NK-92 (cell line): ENCODE data around the gene ZNF519.
"Not testable (repeated sequence)": the region's sequence is repeated elsewhere in the genome, so short reads cannot be mapped to it uniquely, and the experiment has no call there.

Experiments used
- DNase-seq: peaks from one replicate; lab custom pipeline; 2025; ENCODE audit not compliant: unreplicated experiment; lab: John Stamatoyannopoulos, UW

The ZNF519 gene

GRCh38 chr18:14147935-14148865, 16.0 kb upstream of the ZNF519 start:
- not testable (repeated sequence) for DNase-seq

GRCh38 chr18:14146771-14147170, 14.5 kb upstream of the ZNF519 start:
- DNase-seq, result not testable (repeated sequence)

- DNase-seq, result not testable (repeated sequence)
Measured at GRCh38 chr18:14145581-14146338, 13.5 kb upstream of the ZNF519 start.

- not testable (repeated sequence) for DNase-seq
Measured at GRCh38 chr18:14145021-14145420, 12.8 kb upstream of the ZNF519 start.

- DNase-seq, result no peak
Measured at GRCh38 chr18:14144628-14144895, 12.3 kb upstream of the ZNF519 start.

- not testable (repeated sequence) for DNase-seq
Measured at GRCh38 chr18:14143871-14144627, 11.8 kb upstream of the ZNF519 start.

- DNase-seq, result not testable (repeated sequence)
Measured at GRCh38 chr18:14143396-14143795, 11.2 kb upstream of the ZNF519 start.

GRCh38 chr18:14142177-14142576, 9.9 kb upstream of the ZNF519 start:
- not testable (repeated sequence) for DNase-seq

- DNase-seq, result not testable (repeated sequence)
Measured at GRCh38 chr18:14139583-14139982, 7.3 kb upstream of the ZNF519 start.

- not testable (repeated sequence) for DNase-seq
Measured at GRCh38 chr18:14137971-14138370, 5.7 kb upstream of the ZNF519 start.

- not testable (repeated sequence) for DNase-seq
Measured at GRCh38 chr18:14131696-14132270, 452 bp downstream of the ZNF519 start.

GRCh38 chr18:14130804-14131203, 1.4 kb downstream of the ZNF519 start:
- DNase-seq, result not testable (repeated sequence)

GRCh38 chr18:14124689-14125088, 7.5 kb downstream of the ZNF519 start:
- DNase-seq, result no peak

- no peak for DNase-seq
Measured at GRCh38 chr18:14122097-14122496, 10.1 kb downstream of the ZNF519 start.

- DNase-seq, result no peak
Measured at GRCh38 chr18:14120926-14121325, 11.3 kb downstream of the ZNF519 start.

GRCh38 chr18:14117606-14118005, 14.6 kb downstream of the ZNF519 start:
- no peak for DNase-seq

GRCh38 chr18:14106906-14107305, 25.3 kb downstream of the ZNF519 start:
- no peak for DNase-seq

GRCh38 chr18:14104906-14105748, 27.1 kb downstream of the ZNF519 start:
- no peak for DNase-seq

- DNase-seq, result no peak
Measured at GRCh38 chr18:14104201-14104600, 28.0 kb downstream of the ZNF519 start.
